Thyroid gland (tissue), 4 donors: ENCODE data around the gene CHAF1A. TPM values are rescaled to one million over a fixed set of nuclear protein-coding genes. Genes with fewer than 3 reads are reported as not detected.

Experiments
- DNase-seq, 2 donors: peaks; one replicate each; pipeline ENCODE4 v3.0.0-alpha.2; 2019
- H3K27ac ChIP-seq, 3 donors: fragments of 200-600 bp; sonication (generic); 1 replicate in 2 of 3; 2 replicates in 1 of 3; pipeline ENCODE4 v1.5.1; 2016 to 2019; ENCODE audit warnings: mild to moderate bottlenecking in 1 of 3, moderate library complexity in 1 of 3
- H3K27me3 ChIP-seq: fragments of 200-600 bp; sonication (generic); one replicate; pipeline ENCODE4 v1.5.1; 2019
- H3K36me3 ChIP-seq, 2 donors: fragments of 200-600 bp; sonication (generic); one replicate each; pipeline ENCODE4 v1.5.1; 2016 to 2019
- H3K4me1 ChIP-seq, 2 donors: fragments of 200-600 bp; sonication (generic); one replicate each; pipeline ENCODE4 v1.5.1; 2017 to 2019
- H3K4me3 ChIP-seq, 3 donors: fragments of 200-600 bp; sonication (generic); replicated peaks in 1 of 3; 1 replicate in 2 of 3; 2 replicates in 1 of 3; pipeline ENCODE4 v1.5.1; 2016; ENCODE audit warnings: mild to moderate bottlenecking in 1 of 3
- H3K9me3 ChIP-seq: fragments of 200-600 bp; sonication (generic); one replicate; pipeline ENCODE4 v1.5.1; 2017
- CTCF ChIP-seq, 6 experiments: fragments of 200-600 bp in 3 of 6; fragments of 450-650 bp in 3 of 6; sonication (generic) in 3 of 6; IDR thresholded peaks; one replicate each; pipeline ENCODE4 v1.5.1; 2016 to 2019; ENCODE audit warnings: antibody characterized with exemption in 6 of 6, mild to moderate bottlenecking in 2 of 6, inconsistent platforms in 1 of 6, moderate library complexity in 1 of 6
- POLR2A ChIP-seq, 2 donors: fragments of 450-650 bp; IDR thresholded peaks; one replicate each; pipeline ENCODE4 v1.6.1; 2017; ENCODE audit warnings: antibody characterized with exemption in 2 of 2, mild to moderate bottlenecking in 2 of 2, moderate library complexity in 1 of 2
- WGBS, 2 donors: methylation state at CpG; one replicate each; pipeline ENCODE4 v1.1.5; 2017; 5-methylcytosine and 5-hydroxymethylcytosine counted together
- intact Hi-C: fragments of 100-400 bp; cut with DNase I; formaldehyde crosslinking; loops from one replicate; pipeline ENCODE4 v1.15.1; 2023
- total RNA-seq, 4 donors: library from RNA; depleted of rRNA; stranded (reverse); fragments of >200 nt; gene quantifications; one replicate each; pipeline ENCODE4 v1.2.3, GENCODE V29; 2016

Gene CHAF1A
- total RNA-seq, 4 donors from 2014 or later = 4.1 to 5.1 (median 4.4) TPM

GRCh38 chr19:4454747-4455718 lies 52.6 kb downstream of the CHAF1A start:
- Histone ChIP-seq H3K4me1 (peaks cover 27 to 32% of the 10 kb centered on the region in 2 donors), H3K27me3 (no peaks in the 10 kb centered on the region), H3K27ac (peak overlapping the region; percentile 59 to 72 (median 72)), H3K4me3 (peak overlapping the region in 1 of 3 donors; percentile 60), H3K9me3 (no peaks in the 10 kb centered on the region), H3K36me3 (peaks cover 26 to 36% of the 10 kb centered on the region in 2 donors)
- intact Hi-C loops = no loop called here
- peak; percentile 73 to 78 for DNase-seq
- no peak for TF ChIP-seq CTCF (IDR thresholded peaks at IDR 0.05)
- no peak for TF ChIP-seq POLR2A (IDR thresholded peaks at IDR 0.05)
- WGBS, 2 donors = 26 to 34% methylated on average over 12 to 18 of the region's 29 CpGs

- peak overlapping the region in 1 of 3 donors; percentile 60 for H3K4me3 ChIP-seq
Measured at GRCh38 chr19:4455719-4456475, 53.5 kb downstream of the CHAF1A start.

GRCh38 chr19:4456476-4456842 lies 54.0 kb downstream of the CHAF1A start:
- 1 to 9% methylated on average over 9 of the region's 9 CpGs for WGBS, 2 donors
- H3K27ac ChIP-seq = peak overlapping the region; percentile 75 to 84 (median 81)
- peak; percentile 47 to 55 for DNase-seq
- peak overlapping the region; percentile 13 to 60 (median 50) for H3K4me3 ChIP-seq
- H3K9me3 ChIP-seq = no peaks in the 10 kb centered on the region
- TF ChIP-seq CTCF (IDR thresholded peaks at IDR 0.05) = no peak
- no peak for TF ChIP-seq POLR2A (IDR thresholded peaks at IDR 0.05)
- H3K4me1 ChIP-seq = peaks cover 27 to 32% of the 10 kb centered on the region in 2 donors
- no peaks in the 10 kb centered on the region for H3K27me3 ChIP-seq
- intact Hi-C loops = no loop called here
- peaks cover 17 to 24% of the 10 kb centered on the region in 2 donors for H3K36me3 ChIP-seq

More at GRCh38 chr19:4455719-4456475, 53.5 kb downstream of the CHAF1A start:
- TF ChIP-seq CTCF (IDR thresholded peaks at IDR 0.05) = peak in 4 of 6 experiments; percentile 1 to 48 (median 32)
- TF ChIP-seq POLR2A (IDR thresholded peaks at IDR 0.05) = peak in 1 of 2 donors; percentile 29
- H3K36me3 ChIP-seq = peaks cover 23 to 30% of the 10 kb centered on the region in 2 donors
- H3K27me3 ChIP-seq = no peaks in the 10 kb centered on the region
- peaks cover 27 to 32% of the 10 kb centered on the region in 2 donors for H3K4me1 ChIP-seq
- H3K27ac ChIP-seq = peak overlapping the region; percentile 75 to 84 (median 81)
- peak; percentile 97 to 98 for DNase-seq
- 22 to 26% methylated on average over 10 to 13 of the region's 15 CpGs for WGBS, 2 donors
- intact Hi-C loops = no loop called here
- no peaks in the 10 kb centered on the region for H3K9me3 ChIP-seq

- Histone ChIP-seq H3K9me3 (no peaks in the 10 kb centered on the region), H3K4me1 (peaks cover 27 to 32% of the 10 kb centered on the region in 2 donors), H3K27me3 (no peaks in the 10 kb centered on the region), H3K27ac (peak overlapping the region; percentile 81 to 98 (median 87)), H3K4me3 (peak overlapping the region; percentile 50 to 60 (median 54)), H3K36me3 (peaks cover 14 to 18% of the 10 kb centered on the region in 2 donors)
- TF ChIP-seq POLR2A (IDR thresholded peaks at IDR 0.05) (no peak), CTCF (IDR thresholded peaks at IDR 0.05) (no peak)
- WGBS, 2 donors = 2% methylated on average over 26 to 27 of the region's 53 CpGs
- peak; percentile 39 to 50 for DNase-seq
- intact Hi-C loops = no loop called here
Measured at GRCh38 chr19:4456843-4457653, 54.6 kb downstream of the CHAF1A start.
